Midbrain (tissue), 1 donor: ENCODE measurements around the gene MACIR.
"Not testable (repeated sequence)": the region's sequence is repeated elsewhere in the genome, so short reads cannot be mapped to it uniquely, and the experiment has no call there.

Experiments
- DNase-seq: peaks from one replicate; lab custom pipeline; 2025; lab: John Stamatoyannopoulos, UW

MACIR gene

GRCh38 chr5:103258368-103258956 lies at the start of gene MACIR:
TSS of gene MACIR (plus strand) at chr5:103258763. CDS start at chr5:103275920, 17,157 bp downstream.
- DNase-seq = peak; percentile 96

- DNase-seq = no peak
These were observed 49.5 kb upstream of the MACIR start for GRCh38 chr5:103209065-103209464.

- DNase-seq = no peak
These were observed 47.6 kb upstream of the MACIR start for GRCh38 chr5:103210952-103211351.

GRCh38 chr5:103211576-103212561 lies 46.7 kb upstream of the MACIR start:
- DNase-seq = no peak

- no peak for DNase-seq
These were observed 42.4 kb upstream of the MACIR start for GRCh38 chr5:103216137-103216536.

- DNase-seq = no peak
These were observed 41.9 kb upstream of the MACIR start for GRCh38 chr5:103216697-103217096.

- DNase-seq = no peak
These were observed 41.5 kb upstream of the MACIR start for GRCh38 chr5:103217101-103217500.

- no peak for DNase-seq
These were observed 40.4 kb upstream of the MACIR start for GRCh38 chr5:103218164-103218563.

- DNase-seq = not testable (repeated sequence)
These were observed 39.5 kb upstream of the MACIR start for GRCh38 chr5:103219074-103219473.

- DNase-seq = no peak
These were observed 35.3 kb upstream of the MACIR start for GRCh38 chr5:103223031-103223955.

GRCh38 chr5:103224118-103224893 lies 34.3 kb upstream of the MACIR start:
- peak; percentile 46 for DNase-seq

- DNase-seq = no peak
These were observed 33.7 kb upstream of the MACIR start for GRCh38 chr5:103224894-103225246.

- DNase-seq = no peak
These were observed 30.5 kb upstream of the MACIR start for GRCh38 chr5:103228061-103228460.

GRCh38 chr5:103228588-103228987 lies 30.0 kb upstream of the MACIR start:
- DNase-seq = no peak

GRCh38 chr5:103232393-103232999 lies 26.1 kb upstream of the MACIR start:
- peak; percentile 38 for DNase-seq

- no peak for DNase-seq
These were observed 24.2 kb upstream of the MACIR start for GRCh38 chr5:103234239-103234975.

- no peak for DNase-seq
These were observed 22.7 kb upstream of the MACIR start for GRCh38 chr5:103235891-103236290.

GRCh38 chr5:103237778-103238177 lies 20.8 kb upstream of the MACIR start:
- no peak for DNase-seq

GRCh38 chr5:103243665-103244064 lies 14.9 kb upstream of the MACIR start:
- no peak for DNase-seq

GRCh38 chr5:103244398-103244797 lies 14.2 kb upstream of the MACIR start:
- DNase-seq = no peak
